ENCODE results near the gene HTT. TPM values are rescaled to one million over a fixed set of nuclear protein-coding genes. Genes with fewer than 3 reads are reported as not detected.

HTT gene
- total RNA-seq, 6 experiments from 2014 or later: 38.1 to 52.0 (median 47.8) TPM

DNA sequence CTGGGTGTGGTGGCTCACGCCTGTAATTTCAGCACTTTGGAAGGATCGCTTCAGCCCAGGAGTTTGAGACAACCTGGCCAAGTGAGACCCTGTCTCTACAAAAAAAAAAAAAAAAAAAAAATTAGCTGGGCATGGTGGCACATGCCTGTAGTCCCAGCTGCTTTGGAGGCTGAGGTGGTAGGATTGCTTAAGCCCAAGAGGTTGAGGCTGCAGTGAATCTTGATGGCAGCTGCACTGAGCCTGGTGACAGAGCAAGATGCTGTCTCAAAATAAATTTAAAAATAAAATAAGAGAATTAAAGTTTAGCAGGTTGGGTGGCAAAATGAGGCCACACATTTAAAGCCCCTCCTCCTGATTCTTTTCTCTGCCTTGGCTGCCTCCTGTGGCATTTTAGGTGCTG is 47.1 kb downstream of the HTT start:
- Mint-ChIP-seq H3K4me3 (no peak overlapping the region), H3K27me3 (ENCODE audit: insufficient read depth) (no peaks in the 10 kb centered on the region), H3K27ac (peak overlapping the region; percentile 97), H3K36me3 (ENCODE audit: low read depth) (peaks cover 20% of the 10 kb centered on the region), H3K4me1 (ENCODE audit: low read depth) (peaks cover 54% of the 10 kb centered on the region), H3K9me3 (no peaks in the 10 kb centered on the region)
- DNase-seq: no peak
- TF ChIP-seq, protein P1, sequence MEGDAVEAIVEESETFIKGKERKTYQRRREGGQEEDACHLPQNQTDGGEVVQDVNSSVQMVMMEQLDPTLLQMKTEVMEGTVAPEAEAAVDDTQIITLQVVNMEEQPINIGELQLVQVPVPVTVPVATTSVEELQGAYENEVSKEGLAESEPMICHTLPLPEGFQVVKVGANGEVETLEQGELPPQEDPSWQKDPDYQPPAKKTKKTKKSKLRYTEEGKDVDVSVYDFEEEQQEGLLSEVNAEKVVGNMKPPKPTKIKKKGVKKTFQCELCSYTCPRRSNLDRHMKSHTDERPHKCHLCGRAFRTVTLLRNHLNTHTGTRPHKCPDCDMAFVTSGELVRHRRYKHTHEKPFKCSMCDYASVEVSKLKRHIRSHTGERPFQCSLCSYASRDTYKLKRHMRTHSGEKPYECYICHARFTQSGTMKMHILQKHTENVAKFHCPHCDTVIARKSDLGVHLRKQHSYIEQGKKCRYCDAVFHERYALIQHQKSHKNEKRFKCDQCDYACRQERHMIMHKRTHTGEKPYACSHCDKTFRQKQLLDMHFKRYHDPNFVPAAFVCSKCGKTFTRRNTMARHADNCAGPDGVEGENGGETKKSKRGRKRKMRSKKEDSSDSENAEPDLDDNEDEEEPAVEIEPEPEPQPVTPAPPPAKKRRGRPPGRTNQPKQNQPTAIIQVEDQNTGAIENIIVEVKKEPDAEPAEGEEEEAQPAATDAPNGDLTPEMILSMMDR (IDR thresholded peaks at IDR 0.05): no peak

DNA sequence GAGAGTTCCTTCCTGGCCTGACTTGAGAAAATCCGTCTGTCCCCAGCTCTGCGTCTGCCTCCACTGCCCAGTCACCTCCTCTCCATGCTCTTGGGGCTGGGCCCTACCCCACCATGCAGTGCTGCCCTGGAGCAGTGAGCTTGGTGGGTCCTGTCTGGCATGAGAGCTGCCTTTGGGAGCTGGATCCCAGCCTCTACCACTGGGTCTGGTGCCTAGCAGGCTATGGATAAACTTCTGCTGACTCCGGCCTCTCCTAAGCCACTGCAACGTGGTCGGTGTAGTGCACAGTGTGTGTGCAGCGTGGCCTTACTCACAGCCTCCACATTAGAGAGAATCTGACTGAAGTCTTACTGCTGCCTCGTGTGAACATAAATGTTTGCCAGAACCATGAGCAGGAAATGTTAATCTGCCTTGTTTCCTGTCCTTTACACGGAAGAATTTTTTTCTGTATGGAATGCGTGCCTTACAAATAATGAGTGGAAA is 47.6 kb downstream of the HTT start:
- peak overlapping the region; percentile 97 for H3K27ac Mint-ChIP-seq
- TF ChIP-seq, protein P1 (IDR thresholded peaks at IDR 0.05): no peak
- H3K9me3 Mint-ChIP-seq: no peaks in the 10 kb centered on the region
- peaks cover 21% of the 10 kb centered on the region for H3K36me3 Mint-ChIP-seq (ENCODE audit: low read depth)
- peak; percentile 71 for DNase-seq
- peaks cover 54% of the 10 kb centered on the region for H3K4me1 Mint-ChIP-seq (ENCODE audit: low read depth)
- H3K27me3 Mint-ChIP-seq (ENCODE audit: insufficient read depth): no peaks in the 10 kb centered on the region; the same call in 1 of the 2 replicates
- H3K4me3 Mint-ChIP-seq: peak overlapping the region; percentile 61

DNA sequence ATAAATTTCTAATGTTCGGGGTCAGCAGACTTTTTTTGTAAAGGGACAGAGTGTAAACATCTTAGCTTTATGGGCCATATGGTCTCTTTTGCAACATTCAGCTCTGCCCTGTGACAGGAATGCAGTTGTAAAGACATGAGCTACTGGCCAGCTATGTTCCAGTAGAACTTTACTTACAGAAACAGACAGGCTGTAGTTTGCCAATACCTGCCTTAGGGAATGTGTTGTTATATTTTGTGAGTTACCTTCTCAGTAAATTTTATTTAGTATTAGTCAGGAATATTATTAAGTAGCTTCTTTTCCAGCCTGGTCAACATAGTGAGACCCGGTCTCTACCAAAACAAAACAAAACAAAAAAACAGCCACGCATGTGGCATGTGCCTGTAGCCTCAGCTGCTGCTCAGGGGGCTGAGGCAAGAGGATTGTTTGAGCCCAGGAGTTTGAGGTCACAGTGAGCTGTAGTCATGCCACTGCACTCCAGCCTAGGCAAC is 48.7 kb downstream of the HTT start:
- Mint-ChIP-seq H3K36me3 (ENCODE audit: low read depth) (peaks cover 28% of the 10 kb centered on the region), H3K27ac (peak overlapping the region; percentile 97)
- TF ChIP-seq, protein P1 (IDR thresholded peaks at IDR 0.05): no peak

DNA sequence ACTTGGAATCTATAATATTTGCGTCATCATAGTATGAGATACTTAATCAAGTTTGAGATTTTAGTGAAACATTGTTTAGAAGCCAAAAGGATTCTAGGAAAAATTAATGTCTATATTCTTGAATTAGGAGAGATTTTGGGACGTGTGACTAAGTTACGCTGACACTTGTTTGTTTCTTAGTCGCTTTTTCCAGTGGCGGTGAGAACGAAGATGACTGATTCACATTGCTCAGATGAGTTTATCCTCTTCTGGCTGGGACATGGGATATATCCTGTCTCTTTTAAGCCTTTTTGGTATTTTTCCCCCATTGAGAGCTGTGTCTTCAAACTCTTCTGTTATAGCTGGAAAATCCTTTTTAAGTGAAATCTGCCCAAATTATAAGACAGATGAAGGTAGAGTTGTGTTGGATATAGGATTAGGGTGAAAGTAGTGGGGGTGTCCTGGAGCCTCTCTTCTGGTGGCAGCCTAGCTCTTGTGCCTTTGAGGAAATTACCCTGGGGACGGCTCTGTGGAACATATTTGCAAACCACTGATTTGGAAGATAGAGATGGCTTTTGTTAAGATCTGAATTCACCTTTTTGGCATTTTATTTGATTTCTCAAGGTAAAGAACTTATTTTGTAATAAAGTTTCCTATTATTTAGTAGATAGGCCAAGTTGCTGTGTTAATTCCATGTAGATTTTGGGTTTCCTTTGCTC is 49.7 kb downstream of the HTT start:
- peaks cover 55% of the 10 kb centered on the region for H3K4me1 Mint-ChIP-seq (ENCODE audit: low read depth)
- H3K4me3 Mint-ChIP-seq: no peak overlapping the region
- TF ChIP-seq, protein P1 (IDR thresholded peaks at IDR 0.05): no peak
- peak overlapping the region; percentile 97 for H3K27ac Mint-ChIP-seq
- H3K36me3 Mint-ChIP-seq (ENCODE audit: low read depth): peaks cover 32% of the 10 kb centered on the region
- no peaks in the 10 kb centered on the region for H3K9me3 Mint-ChIP-seq
- H3K27me3 Mint-ChIP-seq (ENCODE audit: insufficient read depth): no peaks in the 10 kb centered on the region; the same call in 1 of the 2 replicates
- no peak for DNase-seq

More for the DNA sequence above, 48.7 kb downstream of the HTT start:
- Mint-ChIP-seq H3K4me3 (peak overlapping the region; percentile 40), H3K9me3 (no peaks in the 10 kb centered on the region), H3K4me1 (ENCODE audit: low read depth) (peaks cover 53% of the 10 kb centered on the region), H3K27me3 (ENCODE audit: insufficient read depth) (no peaks in the 10 kb centered on the region; the same call in 1 of the 2 replicates)
- peak; percentile 52 for DNase-seq

DNA sequence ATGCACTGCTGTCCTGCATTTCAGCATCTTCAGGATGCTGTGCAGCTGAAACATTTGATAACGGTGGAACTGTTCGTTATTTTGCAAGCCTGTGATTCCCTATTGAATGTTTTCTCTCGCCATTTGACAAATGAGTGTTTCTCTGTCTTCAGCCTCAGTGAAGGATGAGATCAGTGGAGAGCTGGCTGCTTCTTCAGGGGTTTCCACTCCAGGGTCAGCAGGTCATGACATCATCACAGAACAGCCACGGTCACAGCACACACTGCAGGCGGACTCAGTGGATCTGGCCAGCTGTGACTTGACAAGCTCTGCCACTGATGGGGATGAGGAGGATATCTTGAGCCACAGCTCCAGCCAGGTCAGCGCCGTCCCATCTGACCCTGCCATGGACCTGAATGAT is 52.6 kb downstream of the HTT start:
- H3K27ac Mint-ChIP-seq: no peak overlapping the region
- no peak for DNase-seq
- TF ChIP-seq, protein P1 (IDR thresholded peaks at IDR 0.05): no peak
- no peak overlapping the region for H3K4me3 Mint-ChIP-seq
- H3K9me3 Mint-ChIP-seq: no peaks in the 10 kb centered on the region
- H3K36me3 Mint-ChIP-seq (ENCODE audit: low read depth): peaks cover 30% of the 10 kb centered on the region
- no peaks in the 10 kb centered on the region; the same call in none of the 2 replicates for H3K27me3 Mint-ChIP-seq (ENCODE audit: insufficient read depth)
- peaks cover 38% of the 10 kb centered on the region for H3K4me1 Mint-ChIP-seq (ENCODE audit: low read depth)
